Activated CD4-positive, alpha-beta T cell treated with anti-CD3 and anti-CD28 coated beads, Interleukin-2, Interleukin-4, amounts not matched to agents 100 ng/mL and 50 ng/mL, durations not matched to agents 16 hours and 8 hours (primary cell): ENCODE measurements around the gene MTMR6.

Experiments used
- DNase-seq: peaks from one replicate; pipeline ENCODE4 v3.0.0-alpha.2; 2020; ENCODE audit warnings: low spot score

Gene MTMR6

GRCh38 chr13:25215253-25215575 is 72.1 kb downstream of the MTMR6 start:
- DNase-seq = no peak

GRCh38 chr13:25214491-25215252 is 72.6 kb downstream of the MTMR6 start:
- DNase-seq = no peak

- DNase-seq = no peak
Measured at GRCh38 chr13:25213715-25214114, 73.6 kb downstream of the MTMR6 start.

GRCh38 chr13:25210842-25211569 is 76.3 kb downstream of the MTMR6 start:
- no peak for DNase-seq

GRCh38 chr13:25207291-25207810 is 79.9 kb downstream of the MTMR6 start:
- no peak for DNase-seq

- no peak for DNase-seq
Measured at GRCh38 chr13:25204863-25205262, 82.4 kb downstream of the MTMR6 start.

GRCh38 chr13:25203127-25203740 is 84.1 kb downstream of the MTMR6 start:
- DNase-seq = no peak

GRCh38 chr13:25200783-25201182 is 86.5 kb downstream of the MTMR6 start:
- no peak for DNase-seq

- no peak for DNase-seq
Measured at GRCh38 chr13:25198647-25199046, 88.6 kb downstream of the MTMR6 start.

GRCh38 chr13:25196971-25197370 is 90.3 kb downstream of the MTMR6 start:
- DNase-seq = no peak
